HEK293 (cell line): Measurements from ENCODE around the gene NUAK1.

Experiments used
- CTCF ChIA-PET: fragments of 350-600 bp; formaldehyde crosslinking; extraction: SDS; loops from one replicate; lab custom pipeline; 2021; ENCODE audit warnings: antibody characterized with exemption; lab: Yijun Ruan, JAX
- POLR2A ChIA-PET: fragments of 300-600 bp; formaldehyde crosslinking; extraction: SDS; loops from one replicate; lab custom pipeline; 2020; ENCODE audit warnings: antibody characterized with exemption, inconsistent platforms; lab: Yijun Ruan, JAX
- H3K27ac ChIP-seq: fragments of 200-500 bp; sonication (Bioruptor generic); 2 replicates; pipeline ENCODE4 v1.5.1; 2014; ENCODE audit warnings: low read depth, low read length, control low read depth, inconsistent platforms; ENCODE audit errors: extremely low read depth
- H3K36me3 ChIP-seq, 2 experiments: fragments of 200-500 bp in 1 of 2; sonication (Bioruptor generic) in 1 of 2; 1 replicate in 1 of 2; 2 replicates in 1 of 2; pipeline ENCODE4 v1.5.1; 2014 to 2017; ENCODE audit warnings: inconsistent platforms in 2 of 2, low read length in 2 of 2; ENCODE audit not compliant: control insufficient read depth in 2 of 2, insufficient read depth in 1 of 2
- H3K4me1 ChIP-seq: fragments of 200-500 bp; sonication (Bioruptor generic); 2 replicates; pipeline ENCODE4 v1.5.1; 2014; ENCODE audit warnings: mild to moderate bottlenecking, low read length, inconsistent platforms; ENCODE audit not compliant: control insufficient read depth, insufficient read depth
- H3K4me3 ChIP-seq: 2 replicates; pipeline ENCODE4 v1.5.1; 2011; ENCODE audit warnings: low read depth, mild to moderate bottlenecking, control low read depth, low read length, moderate library complexity
- H3K9me3 ChIP-seq: fragments of 200-500 bp; sonication (Bioruptor generic); 2 replicates; pipeline ENCODE4 v1.5.1; 2014; ENCODE audit warnings: low read depth, low read length, inconsistent platforms; ENCODE audit not compliant: control insufficient read depth, insufficient read depth
- GLIS2 ChIP-seq: fragments of 450-650 bp; formaldehyde crosslinking; IDR thresholded peaks from 2 replicates; pipeline ENCODE4 v1.5.1; 2016; ENCODE audit warnings: missing biosample characterization, missing genetic modification characterization
- KLF1 ChIP-seq: fragments of 450-650 bp; formaldehyde crosslinking; IDR thresholded peaks from 2 replicates; pipeline ENCODE4 v1.5.1; 2016; ENCODE audit warnings: missing biosample characterization, missing genetic modification characterization
- ZNF214 ChIP-seq: fragments of 450-650 bp; formaldehyde crosslinking; IDR thresholded peaks from 2 replicates; pipeline ENCODE4 v1.5.1; 2017; ENCODE audit warnings: missing biosample characterization, mild to moderate bottlenecking, missing genetic modification characterization, borderline replicate concordance
- ZNF248 ChIP-seq: fragments of 450-650 bp; formaldehyde crosslinking; IDR thresholded peaks from 2 replicates; pipeline ENCODE4 v1.5.1; 2017; ENCODE audit warnings: missing biosample characterization, missing genetic modification characterization
- ZNF335 ChIP-seq: fragments of 450-650 bp; formaldehyde crosslinking; conservative IDR thresholded peaks from 2 replicates; pipeline ENCODE4 v1.5.1; 2016; ENCODE audit warnings: missing biosample characterization, missing genetic modification characterization
- ZNF416 ChIP-seq: fragments of 450-650 bp; formaldehyde crosslinking; IDR thresholded peaks from 2 replicates; pipeline ENCODE4 v1.5.1; 2016; ENCODE audit warnings: missing biosample characterization, missing genetic modification characterization
- ZNF501 ChIP-seq: fragments of 450-650 bp; formaldehyde crosslinking; IDR thresholded peaks from 2 replicates; pipeline ENCODE4 v1.5.1; 2016; ENCODE audit warnings: missing biosample characterization, missing genetic modification characterization
- ZNF658 ChIP-seq: fragments of 450-650 bp; formaldehyde crosslinking; IDR thresholded peaks from 2 replicates; pipeline ENCODE4; 2016; ENCODE audit warnings: missing biosample characterization, missing genetic modification characterization
- ZNF660 ChIP-seq: fragments of 450-650 bp; IDR thresholded peaks from 2 replicates; pipeline ENCODE4 v1.5.1; 2018; ENCODE audit warnings: missing biosample characterization, mild to moderate bottlenecking, missing genetic modification characterization
- ZNF747 ChIP-seq: fragments of 450-650 bp; formaldehyde crosslinking; IDR thresholded peaks from 2 replicates; pipeline ENCODE4 v1.5.1; 2016; ENCODE audit warnings: missing biosample characterization, missing genetic modification characterization
- ZNF76 ChIP-seq: fragments of 450-650 bp; formaldehyde crosslinking; IDR thresholded peaks from 2 replicates; pipeline ENCODE4; 2016; ENCODE audit warnings: low read depth, missing biosample characterization, missing genetic modification characterization, borderline replicate concordance
- ZNF785 ChIP-seq: fragments of 450-650 bp; formaldehyde crosslinking; IDR thresholded peaks from 2 replicates; pipeline ENCODE4 v1.5.1; 2016; ENCODE audit warnings: missing biosample characterization, missing genetic modification characterization
- ZSCAN23 ChIP-seq: fragments of 450-650 bp; formaldehyde crosslinking; IDR thresholded peaks from 2 replicates; pipeline ENCODE4 v1.5.1; 2016; ENCODE audit warnings: missing biosample characterization, missing genetic modification characterization
- TF ChIP-seq, protein P1 (sequence below): fragments of 450-650 bp; formaldehyde crosslinking; conservative IDR thresholded peaks from 2 replicates; pipeline ENCODE4 v1.5.1; 2016; ENCODE audit warnings: low read depth, missing biosample characterization, missing genetic modification characterization
- TF ChIP-seq, protein P2 (sequence below): fragments of 450-650 bp; IDR thresholded peaks from 2 replicates; pipeline ENCODE4 v1.5.1; 2018; ENCODE audit warnings: missing biosample characterization, missing genetic modification characterization
- TF ChIP-seq, protein P3 (sequence below): fragments of 450-650 bp; formaldehyde crosslinking; IDR thresholded peaks from 2 replicates; pipeline ENCODE4 v1.5.1; 2017; ENCODE audit warnings: missing biosample characterization, missing genetic modification characterization

The NUAK1 gene

DNA sequence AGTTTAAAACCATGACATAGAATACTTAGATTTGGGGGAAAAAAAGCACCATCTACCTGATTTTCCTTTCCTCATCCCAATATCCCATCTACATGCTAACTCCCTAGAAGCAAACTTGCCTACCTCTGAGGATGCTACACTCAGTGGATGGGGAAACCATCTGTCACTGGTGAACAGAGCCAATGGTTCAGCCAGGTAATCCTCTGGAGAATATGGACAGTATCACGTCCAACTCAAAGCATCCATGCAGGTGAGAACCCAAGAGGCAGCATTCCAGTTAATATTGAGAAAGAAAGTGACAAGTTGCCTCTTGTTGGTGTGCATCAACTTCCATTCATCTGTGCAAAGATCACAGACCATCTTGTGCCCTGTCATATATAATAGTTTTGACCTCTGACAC lies 73.2 kb downstream of the NUAK1 start:
- ChIA-PET POLR2A (no interaction called here), CTCF (interaction anchor here (0.5 to 0.6 kb wide), 2 partner anchors 64 to 71 kb away, joined by 3 to 5 read pairs; no protein-coding TSS in a partner anchor)
- H3K36me3 ChIP-seq = peaks cover 6 to 38% of the 10 kb centered on the region in 2 experiments; a peak in 2 of 3 replicates
- no peaks in the 10 kb centered on the region for H3K4me1 ChIP-seq
- no peak overlapping the region for H3K4me3 ChIP-seq
- H3K27ac ChIP-seq = no peak overlapping the region
- TF ChIP-seq KLF1 = no peak
- no peak for TF ChIP-seq ZNF658 (tag by site-specific recombination)
- TF ChIP-seq, all 188 proteins: peak for 0
- H3K9me3 ChIP-seq = no peaks in the 10 kb centered on the region

DNA sequence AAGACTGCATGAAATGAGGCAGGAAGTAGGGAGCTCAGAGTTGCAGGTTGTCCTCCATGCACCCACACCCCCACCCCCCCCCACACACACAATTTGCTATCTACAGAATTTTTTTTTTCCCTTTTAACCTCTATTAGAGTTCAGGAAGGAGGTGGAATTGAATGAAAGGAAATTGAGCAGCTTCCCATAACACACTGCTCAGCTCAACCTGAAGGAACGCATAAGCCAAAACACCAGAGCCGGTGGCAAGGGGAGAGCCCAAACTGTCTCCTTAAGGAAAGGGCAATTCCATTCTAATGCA lies 74.1 kb downstream of the NUAK1 start:
- TF ChIP-seq ZNF747 (no peak), ZNF248 (tag by site-specific recombination) (no peak), ZNF785 (tag by site-specific recombination) (no peak), ZNF335 (tag by site-specific recombination) (no peak), ZSCAN23 (tag by site-specific recombination) (no peak), GLIS2 (tag by site-specific recombination) (no peak), ZNF501 (tag by site-specific recombination) (no peak), ZNF416 (no peak), ZNF214 (tag by site-specific recombination) (no peak), ZNF76 (tag by site-specific recombination) (no peak), ZNF660 (tag by site-specific recombination) (no peak)
- TF ChIP-seq, protein P1, sequence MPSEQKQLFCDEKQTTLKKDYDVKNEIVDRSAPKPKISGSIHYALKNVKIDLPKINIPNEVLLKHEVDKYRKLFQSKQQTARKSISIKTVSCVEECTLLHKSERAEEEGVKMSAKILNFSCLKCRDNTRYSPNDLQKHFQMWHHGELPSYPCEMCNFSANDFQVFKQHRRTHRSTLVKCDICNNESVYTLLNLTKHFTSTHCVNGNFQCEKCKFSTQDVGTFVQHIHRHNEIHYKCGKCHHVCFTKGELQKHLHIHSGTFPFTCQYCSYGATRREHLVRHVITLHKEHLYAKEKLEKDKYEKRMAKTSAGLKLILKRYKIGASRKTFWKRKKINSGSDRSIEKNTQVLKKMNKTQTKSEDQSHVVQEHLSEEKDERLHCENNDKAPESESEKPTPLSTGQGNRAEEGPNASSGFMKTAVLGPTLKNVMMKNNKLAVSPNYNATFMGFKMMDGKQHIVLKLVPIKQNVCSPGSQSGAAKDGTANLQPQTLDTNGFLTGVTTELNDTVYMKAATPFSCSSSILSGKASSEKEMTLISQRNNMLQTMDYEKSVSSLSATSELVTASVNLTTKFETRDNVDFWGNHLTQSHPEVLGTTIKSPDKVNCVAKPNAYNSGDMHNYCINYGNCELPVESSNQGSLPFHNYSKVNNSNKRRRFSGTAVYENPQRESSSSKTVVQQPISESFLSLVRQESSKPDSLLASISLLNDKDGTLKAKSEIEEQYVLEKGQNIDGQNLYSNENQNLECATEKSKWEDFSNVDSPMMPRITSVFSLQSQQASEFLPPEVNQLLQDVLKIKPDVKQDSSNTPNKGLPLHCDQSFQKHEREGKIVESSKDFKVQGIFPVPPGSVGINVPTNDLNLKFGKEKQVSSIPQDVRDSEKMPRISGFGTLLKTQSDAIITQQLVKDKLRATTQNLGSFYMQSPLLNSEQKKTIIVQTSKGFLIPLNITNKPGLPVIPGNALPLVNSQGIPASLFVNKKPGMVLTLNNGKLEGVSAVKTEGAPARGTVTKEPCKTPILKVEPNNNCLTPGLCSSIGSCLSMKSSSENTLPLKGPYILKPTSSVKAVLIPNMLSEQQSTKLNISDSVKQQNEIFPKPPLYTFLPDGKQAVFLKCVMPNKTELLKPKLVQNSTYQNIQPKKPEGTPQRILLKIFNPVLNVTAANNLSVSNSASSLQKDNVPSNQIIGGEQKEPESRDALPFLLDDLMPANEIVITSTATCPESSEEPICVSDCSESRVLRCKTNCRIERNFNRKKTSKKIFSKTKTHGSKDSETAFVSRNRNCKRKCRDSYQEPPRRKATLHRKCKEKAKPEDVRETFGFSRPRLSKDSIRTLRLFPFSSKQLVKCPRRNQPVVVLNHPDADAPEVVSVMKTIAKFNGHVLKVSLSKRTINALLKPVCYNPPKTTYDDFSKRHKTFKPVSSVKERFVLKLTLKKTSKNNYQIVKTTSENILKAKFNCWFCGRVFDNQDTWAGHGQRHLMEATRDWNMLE (tag by site-specific recombination) = no peak
- TF ChIP-seq, protein P2, sequence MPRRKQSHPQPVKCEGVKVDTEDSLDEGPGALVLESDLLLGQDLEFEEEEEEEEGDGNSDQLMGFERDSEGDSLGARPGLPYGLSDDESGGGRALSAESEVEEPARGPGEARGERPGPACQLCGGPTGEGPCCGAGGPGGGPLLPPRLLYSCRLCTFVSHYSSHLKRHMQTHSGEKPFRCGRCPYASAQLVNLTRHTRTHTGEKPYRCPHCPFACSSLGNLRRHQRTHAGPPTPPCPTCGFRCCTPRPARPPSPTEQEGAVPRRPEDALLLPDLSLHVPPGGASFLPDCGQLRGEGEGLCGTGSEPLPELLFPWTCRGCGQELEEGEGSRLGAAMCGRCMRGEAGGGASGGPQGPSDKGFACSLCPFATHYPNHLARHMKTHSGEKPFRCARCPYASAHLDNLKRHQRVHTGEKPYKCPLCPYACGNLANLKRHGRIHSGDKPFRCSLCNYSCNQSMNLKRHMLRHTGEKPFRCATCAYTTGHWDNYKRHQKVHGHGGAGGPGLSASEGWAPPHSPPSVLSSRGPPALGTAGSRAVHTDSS (tag by site-specific recombination) = no peak
- TF ChIP-seq, protein P3, sequence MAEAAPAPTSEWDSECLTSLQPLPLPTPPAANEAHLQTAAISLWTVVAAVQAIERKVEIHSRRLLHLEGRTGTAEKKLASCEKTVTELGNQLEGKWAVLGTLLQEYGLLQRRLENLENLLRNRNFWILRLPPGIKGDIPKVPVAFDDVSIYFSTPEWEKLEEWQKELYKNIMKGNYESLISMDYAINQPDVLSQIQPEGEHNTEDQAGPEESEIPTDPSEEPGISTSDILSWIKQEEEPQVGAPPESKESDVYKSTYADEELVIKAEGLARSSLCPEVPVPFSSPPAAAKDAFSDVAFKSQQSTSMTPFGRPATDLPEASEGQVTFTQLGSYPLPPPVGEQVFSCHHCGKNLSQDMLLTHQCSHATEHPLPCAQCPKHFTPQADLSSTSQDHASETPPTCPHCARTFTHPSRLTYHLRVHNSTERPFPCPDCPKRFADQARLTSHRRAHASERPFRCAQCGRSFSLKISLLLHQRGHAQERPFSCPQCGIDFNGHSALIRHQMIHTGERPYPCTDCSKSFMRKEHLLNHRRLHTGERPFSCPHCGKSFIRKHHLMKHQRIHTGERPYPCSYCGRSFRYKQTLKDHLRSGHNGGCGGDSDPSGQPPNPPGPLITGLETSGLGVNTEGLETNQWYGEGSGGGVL = no peak
- TF ChIP-seq, all 188 proteins: peak for 0
- CTCF ChIA-PET = interaction anchor here (0.6 kb wide), 1 partner anchor 778 kb away, joined by 4 read pairs; no protein-coding TSS in a partner anchor
- POLR2A ChIA-PET = no interaction called here

More for the DNA sequence above, 74.1 kb downstream of the NUAK1 start:
- H3K27ac ChIP-seq = no peak overlapping the region
- no peak overlapping the region for H3K4me3 ChIP-seq
- H3K36me3 ChIP-seq = peaks cover 0 to 31% of the 10 kb centered on the region in 2 experiments; a peak in 1 of 3 replicates
- H3K4me1 ChIP-seq = no peaks in the 10 kb centered on the region
- no peaks in the 10 kb centered on the region for H3K9me3 ChIP-seq
